VCaP (cell line): ENCODE measurements around the gene SAMD4B.

Experiments used
- H3K27ac ChIP-seq: fragments of 450-650 bp; 2 replicates; pipeline ENCODE4 v1.5.1; 2017
- CTCF ChIP-seq: fragments of 450-650 bp; conservative IDR thresholded peaks from 2 replicates; pipeline ENCODE4 v1.5.1; 2017; ENCODE audit warnings: mild to moderate bottlenecking, moderate library complexity

The SAMD4B gene

GRCh38 chr19:39345956-39346355 lies 3.7 kb downstream of the SAMD4B start:
- TF ChIP-seq CTCF, result no peak
- H3K27ac ChIP-seq, result no peak overlapping the region

- H3K27ac ChIP-seq, result no peak overlapping the region
- TF ChIP-seq CTCF, result no peak
Observed at GRCh38 chr19:39347332-39348164, 5.3 kb downstream of the SAMD4B start.

- H3K27ac ChIP-seq, result no peak overlapping the region
- no peak for TF ChIP-seq CTCF
Observed at GRCh38 chr19:39349326-39349725, 7.1 kb downstream of the SAMD4B start.

- no peak overlapping the region for H3K27ac ChIP-seq
- TF ChIP-seq CTCF, result no peak
Observed at GRCh38 chr19:39350156-39350555, 7.9 kb downstream of the SAMD4B start.

GRCh38 chr19:39351537-39352064 lies 9.4 kb downstream of the SAMD4B start:
- H3K27ac ChIP-seq, result no peak overlapping the region
- TF ChIP-seq CTCF, result no peak

- H3K27ac ChIP-seq, result no peak overlapping the region
- TF ChIP-seq CTCF, result no peak
Observed at GRCh38 chr19:39352381-39353255, 10.4 kb downstream of the SAMD4B start.

- no peak overlapping the region for H3K27ac ChIP-seq
- no peak for TF ChIP-seq CTCF
Observed at GRCh38 chr19:39355253-39355652, 13.0 kb downstream of the SAMD4B start.
